ENCODE measurements around the gene MAP4.

GRCh38 chr3:47907784-47908183, 108.4 kb downstream of the MAP4 start:
- TF ChIP-seq CTCF (IDR thresholded peaks at IDR 0.05) (no peak), POLR2A (IDR thresholded peaks at IDR 0.05) (no peak)

Measured in esophagus squamous epithelium (tissue), 4 donors.